Measurements from ENCODE around the gene FBXL7. TPM values are rescaled to one million over a fixed set of nuclear protein-coding genes. Genes with fewer than 3 reads are reported as not detected.

FBXL7 gene
- 2.3 TPM in 2 replicates for total RNA-seq

GRCh38 chr5:15499528-15500324 is at the start of gene FBXL7:
FBXL7 (plus strand) TSS chr5:15500180.

